MM.1S (cell line): ENCODE measurements around the gene ARMCX1.

Source experiments
- EZH2 ChIP-seq: fragments of 300-600 bp; sonication (generic); optimal IDR thresholded peaks from 2 replicates; pipeline ENCODE3; 2017; ENCODE audit warnings: low read depth, mild to moderate bottlenecking, antibody characterized with exemption, low read length, mixed read lengths
- EZH2phosphoT487 ChIP-seq: fragments of 300-600 bp; sonication (generic); IDR thresholded peaks from 2 replicates; pipeline ENCODE4 v1.6.1; 2018; ENCODE audit warnings: antibody characterized with exemption, low read length
- TF ChIP-seq, protein P1 (sequence below): fragments of 300-600 bp; sonication (generic); IDR thresholded peaks from 2 replicates; pipeline ENCODE4 v1.5.1; 2016; ENCODE audit warnings: antibody characterized with exemption, low read length, mixed read lengths

DNA sequence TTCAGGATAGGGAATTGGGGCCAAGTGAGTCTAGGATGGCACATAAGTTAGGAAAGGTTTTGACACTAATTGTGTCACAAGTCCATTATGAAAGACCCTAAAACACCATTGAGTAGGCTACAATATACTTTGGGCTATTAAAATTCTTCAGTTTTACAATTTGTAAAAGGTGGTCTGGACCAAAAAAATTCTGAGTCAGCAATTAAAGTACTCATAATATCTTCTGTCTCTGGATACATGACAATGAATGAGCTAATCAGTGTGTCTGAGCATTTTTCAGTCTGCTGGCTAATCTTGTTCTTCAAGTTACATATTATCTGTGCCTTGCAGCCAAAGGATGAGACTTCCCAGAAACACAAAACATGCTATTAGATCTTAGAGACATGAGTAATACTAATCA lies 14.3 kb downstream of the ARMCX1 start:
- TF ChIP-seq, protein P1, sequence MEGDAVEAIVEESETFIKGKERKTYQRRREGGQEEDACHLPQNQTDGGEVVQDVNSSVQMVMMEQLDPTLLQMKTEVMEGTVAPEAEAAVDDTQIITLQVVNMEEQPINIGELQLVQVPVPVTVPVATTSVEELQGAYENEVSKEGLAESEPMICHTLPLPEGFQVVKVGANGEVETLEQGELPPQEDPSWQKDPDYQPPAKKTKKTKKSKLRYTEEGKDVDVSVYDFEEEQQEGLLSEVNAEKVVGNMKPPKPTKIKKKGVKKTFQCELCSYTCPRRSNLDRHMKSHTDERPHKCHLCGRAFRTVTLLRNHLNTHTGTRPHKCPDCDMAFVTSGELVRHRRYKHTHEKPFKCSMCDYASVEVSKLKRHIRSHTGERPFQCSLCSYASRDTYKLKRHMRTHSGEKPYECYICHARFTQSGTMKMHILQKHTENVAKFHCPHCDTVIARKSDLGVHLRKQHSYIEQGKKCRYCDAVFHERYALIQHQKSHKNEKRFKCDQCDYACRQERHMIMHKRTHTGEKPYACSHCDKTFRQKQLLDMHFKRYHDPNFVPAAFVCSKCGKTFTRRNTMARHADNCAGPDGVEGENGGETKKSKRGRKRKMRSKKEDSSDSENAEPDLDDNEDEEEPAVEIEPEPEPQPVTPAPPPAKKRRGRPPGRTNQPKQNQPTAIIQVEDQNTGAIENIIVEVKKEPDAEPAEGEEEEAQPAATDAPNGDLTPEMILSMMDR, result no peak
- TF ChIP-seq EZH2phosphoT487 (no peak), EZH2 (no peak)
